Hepatocyte (in vitro differentiated cells): ENCODE data around the gene SLC4A1AP. TPM values are rescaled to one million over a fixed set of nuclear protein-coding genes. Genes with fewer than 3 reads are reported as not detected.

ENCODE experiments used
- DNase-seq: peaks from one replicate; pipeline ENCODE4 v3.0.0-alpha.2; 2016; ENCODE audit warnings: low spot score
- H2AFZ ChIP-seq: fragments of 200-600 bp; sonication (generic); 2 replicates; pipeline ENCODE4 v1.6.0; 2016; ENCODE audit warnings: antibody characterized with exemption, mild to moderate bottlenecking
- H3K27ac ChIP-seq: fragments of 200-600 bp; sonication (generic); 2 replicates; pipeline ENCODE4 v1.5.1; 2016; ENCODE audit warnings: mild to moderate bottlenecking
- H3K27me3 ChIP-seq: fragments of 200-600 bp; sonication (generic); 2 replicates; pipeline ENCODE4 v1.6.1; 2016
- H3K36me3 ChIP-seq: fragments of 200-600 bp; sonication (generic); replicated peaks from 2 replicates; pipeline ENCODE4 v1.5.1; 2016; ENCODE audit warnings: low read depth; ENCODE audit not compliant: insufficient read depth
- H3K4me1 ChIP-seq: fragments of 200-600 bp; sonication (generic); 2 replicates; pipeline ENCODE4 v1.5.1; 2016; ENCODE audit warnings: mild to moderate bottlenecking, moderate library complexity; ENCODE audit not compliant: insufficient read depth
- H3K4me2 ChIP-seq: fragments of 200-600 bp; sonication (generic); 2 replicates; pipeline ENCODE4 v1.6.0; 2016
- H3K4me3 ChIP-seq: fragments of 200-600 bp; sonication (generic); 2 replicates; pipeline ENCODE4 v1.5.1; 2016; ENCODE audit warnings: mild to moderate bottlenecking
- H3K79me2 ChIP-seq: fragments of 200-600 bp; sonication (generic); 2 replicates; pipeline ENCODE4 v1.6.0; 2017; ENCODE audit warnings: mild to moderate bottlenecking
- H3K9me2 ChIP-seq: fragments of 200-600 bp; sonication (generic); replicated peaks from 2 replicates; pipeline ENCODE4 v1.6.0; 2017; ENCODE audit warnings: mild to moderate bottlenecking; ENCODE audit not compliant: insufficient read depth
- H3K9me3 ChIP-seq: fragments of 200-600 bp; sonication (generic); 2 replicates; pipeline ENCODE4 v1.5.1; 2016; ENCODE audit warnings: low read depth, mild to moderate bottlenecking
- H4K20me1 ChIP-seq: fragments of 200-600 bp; sonication (generic); 2 replicates; pipeline ENCODE4 v1.6.0; 2016; ENCODE audit warnings: mild to moderate bottlenecking; ENCODE audit not compliant: insufficient read depth, poor library complexity, severe bottlenecking
- CTCF ChIP-seq: fragments of 200-600 bp; sonication (generic); IDR thresholded peaks from 2 replicates; pipeline ENCODE4 v1.5.1; 2016; ENCODE audit warnings: antibody characterized with exemption, mild to moderate bottlenecking; ENCODE audit not compliant: poor library complexity
- EZH2 ChIP-seq: fragments of 200-600 bp; sonication (generic); IDR thresholded peaks from 2 replicates; pipeline ENCODE4 v1.6.1; 2016; ENCODE audit warnings: antibody characterized with exemption, mild to moderate bottlenecking, borderline replicate concordance
- EZH2phosphoT487 ChIP-seq: fragments of 200-600 bp; sonication (generic); IDR thresholded peaks from one replicate; pipeline ENCODE4 v1.6.1; 2018; ENCODE audit warnings: antibody characterized with exemption, mild to moderate bottlenecking, low read depth, moderate library complexity; ENCODE audit not compliant: unreplicated experiment, severe bottlenecking
- WGBS: methylation state at CpG from one replicate; pipeline ENCODE4 v1.1.6; 2016; ENCODE audit warnings: low lambda C conversion rate; ENCODE audit errors: missing lambda C conversion rate; 5-methylcytosine and 5-hydroxymethylcytosine counted together
- polyA plus RNA-seq: library from polyadenylated mRNA; unstranded; fragments of >200 nt; fragmentation: Nextera tagmentation; extraction: Ambion mirVana; gene quantifications from 2 replicates; pipeline ENCODE4 v1.2.1, GENCODE V29; 2016
- total RNA-seq: library from RNA; depleted of rRNA; stranded (reverse); fragments of >200 nt; gene quantifications from 2 replicates; pipeline ENCODE4 v1.2.3, GENCODE V29; 2014

SLC4A1AP gene
- total and polyA plus RNA-seq, 2 experiments from 2014 or later: 21.1 to 21.9 TPM

GRCh38 chr2:27664622-27665363, 1.1 kb downstream of the SLC4A1AP start:
- Histone ChIP-seq H3K9me3 (no peaks in the 10 kb centered on the region), H3K79me2 (peaks cover 59% of the 10 kb centered on the region), H4K20me1 (no peaks in the 10 kb centered on the region), H3K4me3 (peak overlapping the region; percentile 89), H2AFZ (peak overlapping the region; percentile 97), H3K27me3 (no peaks in the 10 kb centered on the region), H3K9me2 (no peaks in the 10 kb centered on the region), H3K4me1 (peaks cover 15% of the 10 kb centered on the region), H3K4me2 (peak overlapping the region; percentile 96), H3K36me3 (no peaks in the 10 kb centered on the region), H3K27ac (no peak overlapping the region)
- 91% methylated on average over 16 of the region's 16 CpGs for WGBS
- TF ChIP-seq EZH2 (no peak), CTCF (no peak), EZH2phosphoT487 (no peak)
- DNase-seq: no peak

GRCh38 chr2:27667446-27667845, 3.8 kb downstream of the SLC4A1AP start:
- Histone ChIP-seq H3K27me3 (no peaks in the 10 kb centered on the region), H3K9me2 (no peaks in the 10 kb centered on the region), H4K20me1 (no peaks in the 10 kb centered on the region), H3K4me2 (no peak overlapping the region), H3K79me2 (peaks cover 34% of the 10 kb centered on the region), H3K4me3 (no peak overlapping the region), H3K36me3 (no peaks in the 10 kb centered on the region), H2AFZ (no peak overlapping the region), H3K4me1 (peaks cover 13% of the 10 kb centered on the region), H3K9me3 (no peaks in the 10 kb centered on the region), H3K27ac (no peak overlapping the region)
- no peak for DNase-seq
- 93% methylated on average over 1 of the region's 1 CpG for WGBS
- no peak for TF ChIP-seq EZH2
- TF ChIP-seq EZH2phosphoT487: no peak
- TF ChIP-seq CTCF: no peak

GRCh38 chr2:27671235-27671634, 7.5 kb downstream of the SLC4A1AP start:
- no peaks in the 10 kb centered on the region for H3K9me3 ChIP-seq
- TF ChIP-seq CTCF: no peak
- no peak for TF ChIP-seq EZH2phosphoT487
- TF ChIP-seq EZH2: no peak
- DNase-seq: no peak
- no peak overlapping the region for H3K4me2 ChIP-seq
- no peaks in the 10 kb centered on the region for H3K36me3 ChIP-seq
- no peaks in the 10 kb centered on the region for H3K9me2 ChIP-seq
- no peaks in the 10 kb centered on the region for H3K4me1 ChIP-seq
- no peak overlapping the region for H2AFZ ChIP-seq
- H3K27me3 ChIP-seq: no peaks in the 10 kb centered on the region
- H4K20me1 ChIP-seq: no peaks in the 10 kb centered on the region
- WGBS: 97% methylated on average over 4 of the region's 4 CpGs
- H3K79me2 ChIP-seq: peaks cover 3% of the 10 kb centered on the region
- no peak overlapping the region for H3K27ac ChIP-seq
- no peak overlapping the region for H3K4me3 ChIP-seq
